Right renal pelvis (tissue), 4 donors: ENCODE measurements around the gene LNPEP. TPM values are rescaled to one million over a fixed set of nuclear protein-coding genes. Genes with fewer than 3 reads are reported as not detected.

ENCODE experiments used
- polyA plus RNA-seq, 4 donors: library from polyadenylated mRNA; unstranded; fragments of 120-200 nt; gene quantifications; one replicate each; pipeline ENCODE4 v1.2.1, GENCODE V29; 2013; ENCODE audit not compliant: insufficient read length in 4 of 4

LNPEP gene
- polyA plus RNA-seq, 4 donors, result 24.3 to 28.7 (median 26.3) TPM

Other genes with a start within 250 kb of the LNPEP start
- 10 to 100 TPM; 48.9 to 82.3 (median 61.3) TPM for gene ERAP1, start 128.1 kb upstream of the LNPEP start, polyA plus RNA-seq
- gene ERAP2, start 59.6 kb upstream of the LNPEP start, polyA plus RNA-seq, result 10 to 100 TPM in 2 of 4 donors, 1 to 10 TPM in 2; 3.6 to 19.5 (median 9.7) TPM
- gene LIX1, start 206.5 kb downstream of the LNPEP start, polyA plus RNA-seq, result 1 to 10 TPM; 3.4 to 6.1 (median 4.8) TPM
- gene RIOK2, start 247.2 kb downstream of the LNPEP start, polyA plus RNA-seq, result 10 to 100 TPM; 41.2 to 51.2 (median 45.6) TPM